OCI-LY7 (cell line): ENCODE measurements around the gene DENND1A. TPM values are rescaled to one million over a fixed set of nuclear protein-coding genes. Genes with fewer than 3 reads are reported as not detected.
"Not testable (repeated sequence)": the region's sequence is repeated elsewhere in the genome, so short reads cannot be mapped to it uniquely, and the experiment has no call there.

Source experiments
- BruUV-seq: library from RNA; stranded (reverse); fragments of 400-500 nt; replicated peaks from 2 replicates; lab custom pipeline; 2021; lab: Mats Ljungman, UMichigan
- CTCF ChIA-PET: fragments of 300-600 bp; sonication (Branson Sonifier 250); formaldehyde crosslinking; loops from one replicate; lab custom pipeline; 2022; ENCODE audit warnings: antibody characterized with exemption; ENCODE audit not compliant: unreplicated experiment; lab: Charles Lee
- POLR2A ChIA-PET: fragments of 300-600 bp; sonication (Branson Sonifier 250); formaldehyde crosslinking; loops from one replicate; lab custom pipeline; 2022; ENCODE audit warnings: antibody characterized with exemption; lab: Charles Lee
- DNase-seq: peaks from one replicate; pipeline ENCODE4 v3.0.0-alpha.2; 2015; ENCODE audit warnings: low spot score
- H2AFZ ChIP-seq: fragments of 200-600 bp; sonication (generic), shearing (Covaris generic); 2 replicates; pipeline ENCODE4 v1.6.1; 2014; ENCODE audit warnings: mild to moderate bottlenecking, antibody characterized with exemption, low read length, moderate library complexity
- H3K27ac ChIP-seq: fragments of 200-600 bp; sonication (generic); 2 replicates; pipeline ENCODE4 v1.5.1; 2014; ENCODE audit warnings: mixed run types, low read depth, mild to moderate bottlenecking, moderate library complexity, low read length, inconsistent platforms; ENCODE audit not compliant: poor library complexity, severe bottlenecking
- H3K36me3 ChIP-seq: fragments of 200-600 bp; sonication (generic); 2 replicates; pipeline ENCODE4 v1.6.1; 2014; ENCODE audit warnings: mild to moderate bottlenecking, antibody characterized with exemption, low read length, moderate library complexity, mixed read lengths; ENCODE audit not compliant: insufficient read depth
- H3K4me1 ChIP-seq: fragments of 200-600 bp; sonication (generic); 2 replicates; pipeline ENCODE4 v1.5.1; 2014; ENCODE audit warnings: mild to moderate bottlenecking, low read length; ENCODE audit not compliant: insufficient read depth, poor library complexity, severe bottlenecking
- H3K4me2 ChIP-seq: fragments of 200-600 bp; sonication (generic); 2 replicates; pipeline ENCODE4 v1.6.1; 2014; ENCODE audit warnings: mild to moderate bottlenecking, low read length
- H3K4me3 ChIP-seq: fragments of 200-600 bp; sonication (generic); 2 replicates; pipeline ENCODE4 v1.5.1; 2014; ENCODE audit warnings: mild to moderate bottlenecking, low read depth, low read length; ENCODE audit not compliant: poor library complexity, severe bottlenecking
- H3K79me2 ChIP-seq: fragments of 200-600 bp; sonication (generic); 2 replicates; pipeline ENCODE4 v1.6.1; 2016; ENCODE audit warnings: low read depth, mild to moderate bottlenecking, low read length, moderate library complexity, mixed read lengths; ENCODE audit not compliant: insufficient read depth
- H3K9me2 ChIP-seq: fragments of 200-600 bp; sonication (generic); 2 replicates; pipeline ENCODE4 v1.6.1; 2016; ENCODE audit warnings: mild to moderate bottlenecking, low read length, mixed read lengths; ENCODE audit not compliant: insufficient read depth
- H3K9me3 ChIP-seq: fragments of 200-600 bp; sonication (generic); 2 replicates; pipeline ENCODE4 v1.6.1; 2014; ENCODE audit warnings: mild to moderate bottlenecking, mixed run types, low read length, mixed read lengths
- H4K20me1 ChIP-seq: fragments of 200-600 bp; sonication (generic); 2 replicates; pipeline ENCODE4 v1.6.1; 2014; ENCODE audit warnings: mild to moderate bottlenecking, antibody characterized with exemption, low read length, moderate library complexity, mixed read lengths; ENCODE audit not compliant: insufficient read depth
- CTCF ChIP-seq: fragments of 200-600 bp; sonication (generic); conservative IDR thresholded peaks from 2 replicates; pipeline ENCODE4 v1.5.1; 2014; ENCODE audit warnings: mild to moderate bottlenecking, antibody characterized with exemption, low read length, moderate library complexity, mixed read lengths
- EZH2phosphoT487 ChIP-seq: fragments of 200-600 bp; sonication (generic); IDR thresholded peaks from 2 replicates; pipeline ENCODE4 v1.6.1; 2018; ENCODE audit warnings: low read depth, borderline replicate concordance, mild to moderate bottlenecking, mixed run types, antibody characterized with exemption, low read length, moderate library complexity, mixed read lengths
- intact Hi-C: fragments of 100-400 bp; cut with micrococcal nuclease; formaldehyde crosslinking; loops from one replicate; pipeline ENCODE4 v1.10.0; 2022; ENCODE audit not compliant: unreplicated experiment
- microRNA-seq: library from miRNA; unstranded; fragments of <30 nt; microRNA quantifications from one replicate; pipeline ENCODE4 v1.2.0, GENCODE V29; 2022; ENCODE audit warnings: borderline replicate concordance
- small RNA-seq: library from RNA; depleted of rRNA; stranded (forward); fragments of <200 nt; gene quantifications from one replicate; pipeline ENCODE3, GENCODE V24; 2014
- total RNA-seq, 2 experiments: library from RNA; depleted of rRNA in 1 of 2; stranded (reverse); fragments of >200 nt in 1 of 2; shearing (Covaris generic) in 1 of 2; gene quantifications; 2 replicates each; pipeline ENCODE4 v1.2.3, GENCODE V29; 2014 to 2022

The DENND1A gene
- total RNA-seq, 2 experiments from 2014 or later, result 17.9 to 36.3 TPM

GRCh38 chr9:123334639-123335038, 595.3 kb downstream of the DENND1A start:
- H3K4me2 ChIP-seq, result no peak overlapping the region
- no peaks in the 10 kb centered on the region for H3K79me2 ChIP-seq
- ChIA-PET CTCF (interaction anchor here (0.6 kb wide), 1 partner anchor 49 kb away, joined by 3 read pairs; no protein-coding TSS in a partner anchor), POLR2A (interaction anchor here (0.6 to 2.4 kb wide), 4 partner anchors 8 to 99 kb away, joined by 3 to 11 read pairs (median 6); no protein-coding TSS in a partner anchor)
- H4K20me1 ChIP-seq, result no peaks in the 10 kb centered on the region
- H2AFZ ChIP-seq, result no peak overlapping the region
- no peak overlapping the region for H3K27ac ChIP-seq
- TF ChIP-seq EZH2phosphoT487, result no peak
- no peak for TF ChIP-seq CTCF
- no peaks in the 10 kb centered on the region for H3K36me3 ChIP-seq
- no peaks in the 10 kb centered on the region for H3K9me3 ChIP-seq
- no peak overlapping the region for H3K4me3 ChIP-seq
- intact Hi-C loops, result no loop called here
- BruUV-seq, result no TSS peak
- peaks cover 54% of the 10 kb centered on the region for H3K4me1 ChIP-seq
- H3K9me2 ChIP-seq, result no peaks in the 10 kb centered on the region
- no peak for DNase-seq

- H3K4me2 ChIP-seq, POLR2A ChIA-PET, H3K79me2 ChIP-seq, H3K36me3 ChIP-seq, H3K4me3 ChIP-seq, H3K27ac ChIP-seq, H4K20me1 ChIP-seq, CTCF ChIA-PET, BruUV-seq, H3K9me2 ChIP-seq, DNase-seq, H2AFZ ChIP-seq, H3K9me3 ChIP-seq, intact Hi-C loops: not testable (repeated sequence)
- H3K4me1 ChIP-seq, result peaks cover 44% of the 10 kb centered on the region
Observed at GRCh38 chr9:123333058-123333669, 596.8 kb downstream of the DENND1A start.

GRCh38 chr9:123331346-123332060, 598.4 kb downstream of the DENND1A start:
- Histone ChIP-seq H3K27ac (no peak overlapping the region), H3K4me2 (no peak overlapping the region), H3K9me2 (no peaks in the 10 kb centered on the region), H3K79me2 (no peaks in the 10 kb centered on the region), H3K4me3 (no peak overlapping the region), H3K9me3 (no peaks in the 10 kb centered on the region), H3K36me3 (no peaks in the 10 kb centered on the region), H4K20me1 (no peaks in the 10 kb centered on the region), H2AFZ (no peak overlapping the region), H3K4me1 (peaks cover 33% of the 10 kb centered on the region)
- POLR2A ChIA-PET, result interaction anchor here (0.7 kb wide), 1 partner anchor 109 kb away, joined by 4 read pairs; no protein-coding TSS in a partner anchor
- no peak for DNase-seq
- CTCF ChIA-PET, result no interaction called here
- no TSS peak for BruUV-seq
- intact Hi-C loops, result no loop called here
- no peak for TF ChIP-seq EZH2phosphoT487
- no peak for TF ChIP-seq CTCF

Small RNA genes lying within 50 kb of the gene (microRNA-seq; reads per million reads assigned to microRNA genes)
- gene MIR601, result not detected
- not detected for gene MIR7150

Small RNA genes lying within 50 kb of the gene (small RNA-seq; reads per million reads assigned to genes)
- gene MIR601, result not detected
- not detected for gene MIR7150

Other genes with a start within 250 kb of the DENND1A start
- gene LHX2, start 81.6 kb upstream of the DENND1A start, total RNA-seq (2014; rRNA removed; shearing (Covaris generic)), result not detected in 2 replicates
- gene LHX2, start 81.6 kb upstream of the DENND1A start, total RNA-seq (2022), result not detected in 2 replicates